Measurements from ENCODE around the gene CDKAL1.

CDKAL1 gene

DNA sequence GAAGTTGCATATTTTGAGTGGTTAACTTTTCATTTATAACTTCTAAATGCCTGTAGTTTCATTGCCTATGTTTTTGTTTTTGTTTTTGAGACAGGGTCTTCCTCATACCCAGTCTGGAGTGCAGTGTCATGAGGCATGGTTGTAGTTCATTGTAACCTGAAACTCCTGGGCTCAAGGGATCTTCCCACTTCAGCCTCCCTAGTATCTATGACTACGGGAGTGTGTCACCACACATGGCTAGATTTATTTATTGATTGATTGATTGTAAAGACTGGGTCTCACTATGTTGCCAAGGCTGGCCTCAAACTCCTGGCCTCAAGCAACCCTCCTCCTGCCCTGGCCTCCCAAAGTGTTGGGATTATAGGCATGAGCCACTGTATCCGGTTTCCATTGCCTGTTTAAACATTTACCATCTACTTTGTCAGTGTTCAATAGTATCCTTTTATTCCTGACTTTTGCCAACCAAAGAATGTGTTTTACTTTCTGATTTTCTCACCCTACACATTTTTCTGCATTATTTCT lies 144.6 kb downstream of the CDKAL1 start:
- DNase-seq (ENCODE audit: low read depth in 2 of 2) = no peak

- DNase-seq (ENCODE audit: low read depth in 2 of 2) = no peak
Observed at GRCh38 chr6:20680697-20681165, 146.5 kb downstream of the CDKAL1 start.

- no peak for DNase-seq (ENCODE audit: low read depth in 2 of 2)
Observed at GRCh38 chr6:20681243-20681684, 147.0 kb downstream of the CDKAL1 start.

DNA sequence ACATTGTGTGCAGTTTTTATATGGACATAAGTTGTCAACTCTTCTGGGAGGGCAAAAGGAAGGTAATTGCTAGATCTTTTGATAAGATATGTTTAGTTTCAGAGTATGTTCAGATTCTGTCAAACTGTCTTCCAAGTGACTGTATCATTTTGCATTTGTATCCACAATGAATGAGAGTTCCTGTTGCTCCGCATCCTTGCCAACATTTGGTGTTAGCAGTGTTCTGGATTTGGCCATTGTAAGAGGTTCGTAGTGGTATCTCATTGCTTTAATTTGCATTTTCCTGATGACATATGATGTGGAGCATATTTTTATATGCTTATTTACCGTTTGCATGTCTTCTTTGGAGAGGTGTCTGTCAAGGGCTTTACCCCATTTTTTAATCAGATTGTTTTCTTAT lies 150.2 kb downstream of the CDKAL1 start:
- no peak for DNase-seq (ENCODE audit: low read depth in 2 of 2)

GRCh38 chr6:20686142-20686541 lies 151.9 kb downstream of the CDKAL1 start:
- no peak for DNase-seq (ENCODE audit: low read depth in 2 of 2)

GRCh38 chr6:20687494-20687893 lies 153.2 kb downstream of the CDKAL1 start:
- no peak for DNase-seq (ENCODE audit: low read depth in 2 of 2)

DNA sequence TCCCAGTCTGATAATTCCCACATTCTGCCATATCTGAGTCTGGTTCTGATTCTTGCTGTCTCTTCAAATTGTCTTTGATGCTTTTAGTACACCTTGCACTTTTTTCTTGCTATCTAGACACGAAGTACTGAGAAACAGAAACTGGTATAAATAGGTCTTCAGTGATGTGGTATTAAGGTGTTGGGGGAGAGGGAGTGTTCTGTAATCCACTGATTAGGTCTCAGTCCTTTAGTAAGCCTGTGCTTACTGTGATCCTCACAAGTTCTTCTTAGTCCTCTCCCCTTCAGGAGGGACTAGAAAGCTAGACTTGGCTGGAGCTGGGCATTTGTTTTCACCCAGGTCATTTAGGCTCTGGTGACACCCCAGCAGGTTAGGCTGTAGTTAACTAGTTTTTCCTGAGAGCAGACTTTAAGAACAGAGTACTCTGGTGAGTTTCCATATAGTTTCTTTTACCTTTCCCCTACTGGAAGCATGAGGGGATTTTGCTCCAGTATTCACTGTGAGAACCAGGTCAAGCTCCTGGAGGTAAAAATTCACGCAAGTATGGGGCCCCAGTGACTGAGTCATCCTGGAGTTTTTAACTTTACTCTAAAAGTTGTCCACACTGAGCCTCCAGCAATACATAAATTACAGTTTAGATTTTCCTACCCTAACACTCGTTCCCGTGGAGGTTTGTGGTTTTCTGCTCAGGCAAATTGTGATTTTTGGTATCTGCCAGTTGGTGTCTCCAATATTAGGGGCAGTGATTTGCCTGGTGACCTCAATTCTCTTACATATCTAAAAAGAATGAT lies 154.6 kb downstream of the CDKAL1 start:
- DNase-seq (ENCODE audit: low read depth in 2 of 2) = no peak

DNA sequence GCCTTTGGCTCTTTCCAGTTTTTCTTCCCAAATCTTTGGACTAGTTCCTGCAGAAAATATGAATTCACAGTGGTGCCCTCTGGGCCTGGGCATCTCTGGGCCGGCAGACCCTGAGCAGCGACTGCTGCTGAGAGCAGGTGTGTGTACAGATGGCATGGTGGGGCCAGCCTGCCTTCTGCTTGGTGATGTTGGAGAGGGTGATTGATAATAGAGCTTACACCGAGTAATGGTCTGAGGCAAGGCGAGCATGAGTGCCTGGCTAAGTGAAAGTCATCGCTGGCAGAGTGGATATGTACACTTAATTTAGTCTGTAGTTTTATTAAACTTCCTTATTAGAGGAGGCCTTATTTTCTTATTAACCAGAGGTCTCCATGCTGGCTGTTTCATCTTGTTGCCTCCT lies 156.9 kb downstream of the CDKAL1 start:
- DNase-seq (ENCODE audit: low read depth in 2 of 2) = no peak

- no peak for DNase-seq (ENCODE audit: low read depth in 2 of 2)
Observed at GRCh38 chr6:20692023-20692422, 157.8 kb downstream of the CDKAL1 start.

- no peak for DNase-seq (ENCODE audit: low read depth in 2 of 2)
Observed at GRCh38 chr6:20693466-20694063, 159.3 kb downstream of the CDKAL1 start.

DNA sequence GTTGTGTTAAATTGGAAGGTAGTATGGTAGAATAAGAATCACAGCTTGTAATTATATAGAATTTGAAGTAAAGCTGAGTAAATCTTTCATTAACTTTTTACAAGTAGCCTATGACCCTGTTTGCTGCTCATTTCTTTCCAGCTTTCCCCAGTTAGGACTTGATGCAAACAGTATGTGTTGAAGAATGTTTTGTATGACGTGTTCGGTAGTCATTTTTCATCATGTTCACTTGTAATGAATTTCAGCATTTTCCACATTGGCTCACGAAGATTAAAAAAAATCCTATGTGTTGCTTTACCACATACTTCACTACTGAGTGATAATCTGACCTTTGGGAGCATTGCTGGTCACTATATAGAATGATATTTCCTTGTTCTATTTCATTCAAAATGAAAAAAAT lies 162.4 kb downstream of the CDKAL1 start:
- DNase-seq (ENCODE audit: low read depth in 2 of 2) = no peak

DNA sequence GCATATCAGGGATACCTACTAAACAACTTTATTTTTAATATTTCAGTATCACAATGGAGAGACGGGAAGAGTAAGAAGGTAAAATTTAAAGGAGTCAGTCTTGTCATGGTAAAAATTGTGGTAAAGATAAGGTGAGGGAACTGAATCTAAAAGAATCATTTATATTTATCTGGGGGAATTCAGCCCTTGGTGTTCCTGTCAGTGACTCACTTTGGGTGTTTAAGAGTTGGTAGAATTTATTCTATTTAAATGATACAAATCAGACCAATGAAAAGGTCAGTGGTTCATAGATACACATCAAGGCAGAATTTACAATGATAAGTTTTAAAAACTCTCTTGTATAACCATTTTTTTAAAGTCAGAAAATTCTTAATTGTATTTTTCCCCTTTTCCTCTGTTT lies 164.4 kb downstream of the CDKAL1 start:
- no peak for DNase-seq (ENCODE audit: low read depth in 2 of 2)

- DNase-seq (ENCODE audit: low read depth in 2 of 2) = no peak
Observed at GRCh38 chr6:20699402-20699801, 165.1 kb downstream of the CDKAL1 start.

- no peak for DNase-seq (ENCODE audit: low read depth in 2 of 2)
Observed at GRCh38 chr6:20700375-20700774, 166.1 kb downstream of the CDKAL1 start.

DNA sequence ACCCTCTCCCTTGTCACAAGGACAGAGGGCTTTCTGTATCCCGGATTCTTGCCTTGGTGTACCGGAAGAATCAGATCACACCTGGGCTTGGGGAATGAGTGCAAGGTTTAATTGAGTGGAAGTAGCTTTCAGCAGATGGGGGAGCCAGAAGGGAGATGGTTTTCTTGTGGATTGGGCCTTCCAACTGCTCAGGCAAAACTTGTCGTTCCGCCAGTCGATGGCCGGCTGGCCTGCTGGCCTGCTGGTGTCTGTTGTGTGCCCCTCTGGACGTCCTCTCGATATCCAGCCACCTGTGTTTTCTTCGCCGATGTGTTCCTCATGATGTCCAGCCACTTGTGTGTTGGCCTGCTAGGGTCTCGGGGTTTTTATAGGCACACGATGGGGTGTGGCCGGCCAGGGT lies 168.1 kb downstream of the CDKAL1 start:
- DNase-seq (ENCODE audit: low read depth in 2 of 2) = no peak

- no peak for DNase-seq (ENCODE audit: low read depth in 2 of 2)
Observed at GRCh38 chr6:20703049-20703448, 168.8 kb downstream of the CDKAL1 start.

DNA sequence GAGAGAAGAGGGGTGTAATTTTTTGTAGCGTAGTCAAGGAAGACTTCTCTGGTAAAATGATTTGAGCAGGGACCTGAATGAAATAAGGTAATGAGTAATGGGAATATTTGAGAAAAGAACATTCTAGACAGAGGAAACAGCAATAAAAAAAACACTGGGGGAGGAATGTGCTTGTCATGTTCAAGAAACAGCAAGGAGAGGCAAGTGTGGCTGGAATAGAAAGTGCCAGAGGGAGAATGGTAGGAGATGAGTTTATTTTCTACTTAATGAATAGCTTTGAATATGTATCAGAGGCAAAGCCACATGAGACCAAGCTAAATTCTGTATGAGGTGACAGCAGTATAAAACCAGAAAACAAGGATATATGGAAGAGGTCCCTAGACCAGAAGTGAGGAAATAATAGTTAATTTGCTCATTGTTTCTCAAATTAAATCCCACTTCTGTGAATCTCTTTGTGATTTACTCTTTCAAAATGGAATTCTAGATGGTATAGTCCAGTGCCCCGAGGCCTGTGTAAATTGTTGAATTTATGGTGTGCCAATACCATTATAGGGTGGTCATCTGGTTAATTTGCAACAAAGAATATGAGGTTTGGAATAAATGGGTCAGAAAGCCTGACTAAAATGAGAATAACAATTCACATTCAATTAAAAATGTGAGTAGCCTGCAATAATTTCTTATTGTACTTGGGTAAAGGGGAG lies 170.2 kb downstream of the CDKAL1 start:
- DNase-seq (ENCODE audit: low read depth in 2 of 2) = no peak

DNA sequence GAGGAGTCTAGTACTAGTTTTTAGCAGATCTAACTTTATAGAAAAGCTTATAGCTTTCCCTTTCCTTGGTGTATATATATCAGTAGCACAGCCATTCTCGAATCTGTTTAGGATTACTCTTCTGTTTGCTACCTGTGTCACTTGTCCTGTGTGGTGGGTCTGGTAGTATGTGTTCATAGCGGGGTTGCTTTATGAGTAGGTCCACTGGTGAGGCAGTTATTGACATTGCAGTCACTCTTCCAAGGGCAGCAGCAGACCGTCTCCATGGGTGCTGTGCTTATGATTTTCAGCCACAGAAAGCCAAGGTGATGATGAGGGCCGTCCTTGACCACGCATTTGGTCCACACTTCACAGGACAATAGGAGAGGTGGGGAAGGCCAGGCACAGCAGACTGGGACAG lies 171.5 kb downstream of the CDKAL1 start:
- no peak for DNase-seq (ENCODE audit: low read depth in 2 of 2)

GRCh38 chr6:20706238-20706938 lies 172.1 kb downstream of the CDKAL1 start:
- no peak for DNase-seq (ENCODE audit: low read depth in 2 of 2)

- DNase-seq (ENCODE audit: low read depth in 2 of 2) = no peak
Observed at GRCh38 chr6:20706939-20707485, 172.8 kb downstream of the CDKAL1 start.

DNA sequence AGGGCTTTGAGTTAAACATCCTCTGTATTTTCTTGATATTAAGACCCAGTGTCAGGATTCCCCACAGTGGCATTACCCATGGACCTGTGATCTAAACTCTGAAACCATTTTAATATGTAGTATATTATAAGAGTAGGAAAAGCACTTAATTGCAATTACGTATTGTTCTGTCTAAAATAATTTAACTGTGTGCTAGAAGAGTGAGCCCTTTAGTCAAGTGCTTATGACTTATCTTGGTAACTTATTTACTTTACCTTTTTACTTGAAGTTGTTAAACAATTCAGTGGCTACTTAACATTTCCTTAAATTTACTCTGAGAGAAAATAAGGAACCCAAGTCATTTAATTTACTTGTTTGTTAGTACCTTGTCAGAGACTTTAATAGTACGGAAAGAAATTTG lies 173.6 kb downstream of the CDKAL1 start:
- DNase-seq (ENCODE audit: low read depth in 2 of 2) = no peak
